Prostate gland (tissue), 2 donors: Measurements from ENCODE around the gene RNF169.

ENCODE experiments used
- POLR2AphosphoS5 ChIP-seq: sonication (generic); formaldehyde crosslinking; IDR thresholded peaks from one replicate; pipeline ENCODE4 v1.6.1; 2017; ENCODE audit warnings: antibody characterized with exemption
- TF ChIP-seq, protein P1 (sequence below), 4 experiments: fragments of 200-600 bp in 2 of 4; fragments of 450-650 bp in 2 of 4; sonication (generic) in 2 of 4; IDR thresholded peaks; 1 replicate in 3 of 4; 2 replicates in 1 of 4; pipeline ENCODE4 v1.5.1; 2016 to 2019; ENCODE audit warnings: antibody characterized with exemption in 4 of 4, mild to moderate bottlenecking in 2 of 4, moderate library complexity in 2 of 4

DNA sequence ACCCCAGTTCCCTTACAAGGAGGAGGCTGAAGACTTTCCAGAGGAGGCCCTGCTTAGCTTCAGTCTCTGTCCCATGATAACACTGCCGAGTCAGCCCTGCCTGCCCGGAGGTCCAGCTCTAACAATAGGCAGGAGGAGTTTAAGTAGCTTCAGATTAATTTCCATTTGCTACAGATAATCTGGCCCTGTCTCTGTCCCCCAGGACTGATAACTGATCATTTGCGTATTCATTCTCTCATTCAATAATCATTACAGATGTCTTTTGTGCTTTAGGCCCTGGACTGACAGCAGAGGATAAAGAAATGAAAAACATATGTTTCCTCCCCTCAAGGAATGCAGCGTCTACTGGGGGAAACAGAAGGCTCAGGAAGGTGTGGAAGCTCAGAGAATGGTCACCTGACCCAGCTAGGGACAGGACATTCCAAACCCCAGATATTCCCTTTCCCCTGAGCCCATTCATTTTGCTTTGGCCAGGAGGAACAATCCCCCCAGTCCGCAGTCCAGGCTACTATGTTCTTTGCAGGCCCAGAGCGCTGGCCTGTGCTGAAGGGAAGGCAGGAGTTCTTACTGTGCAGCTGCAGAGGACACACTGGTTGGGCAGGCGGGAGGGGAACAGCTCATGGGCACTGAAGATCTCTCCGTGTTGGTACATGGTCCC lies 38.2 kb upstream of the RNF169 start:
- TF ChIP-seq POLR2AphosphoS5: no peak
- TF ChIP-seq, protein P1, sequence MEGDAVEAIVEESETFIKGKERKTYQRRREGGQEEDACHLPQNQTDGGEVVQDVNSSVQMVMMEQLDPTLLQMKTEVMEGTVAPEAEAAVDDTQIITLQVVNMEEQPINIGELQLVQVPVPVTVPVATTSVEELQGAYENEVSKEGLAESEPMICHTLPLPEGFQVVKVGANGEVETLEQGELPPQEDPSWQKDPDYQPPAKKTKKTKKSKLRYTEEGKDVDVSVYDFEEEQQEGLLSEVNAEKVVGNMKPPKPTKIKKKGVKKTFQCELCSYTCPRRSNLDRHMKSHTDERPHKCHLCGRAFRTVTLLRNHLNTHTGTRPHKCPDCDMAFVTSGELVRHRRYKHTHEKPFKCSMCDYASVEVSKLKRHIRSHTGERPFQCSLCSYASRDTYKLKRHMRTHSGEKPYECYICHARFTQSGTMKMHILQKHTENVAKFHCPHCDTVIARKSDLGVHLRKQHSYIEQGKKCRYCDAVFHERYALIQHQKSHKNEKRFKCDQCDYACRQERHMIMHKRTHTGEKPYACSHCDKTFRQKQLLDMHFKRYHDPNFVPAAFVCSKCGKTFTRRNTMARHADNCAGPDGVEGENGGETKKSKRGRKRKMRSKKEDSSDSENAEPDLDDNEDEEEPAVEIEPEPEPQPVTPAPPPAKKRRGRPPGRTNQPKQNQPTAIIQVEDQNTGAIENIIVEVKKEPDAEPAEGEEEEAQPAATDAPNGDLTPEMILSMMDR (IDR thresholded peaks at IDR 0.05): no peak
